HG03378 (cell line): ENCODE measurements around the gene DNM3.

ENCODE experiments used
- ATAC-seq: cut with Tn5 transposase; IDR thresholded peaks from one replicate; pipeline ENCODE4 v1.9.1; 2021; ENCODE audit warnings: mild to moderate bottlenecking, moderate library complexity; ENCODE audit not compliant: unreplicated experiment

Gene DNM3

GRCh38 chr1:171916315-171916771 is 75.0 kb downstream of the DNM3 start:
- ATAC-seq, result no peak

- no peak for ATAC-seq
Observed at GRCh38 chr1:171917331-171917730, 76.0 kb downstream of the DNM3 start.

- ATAC-seq, result no peak
Observed at GRCh38 chr1:171919891-171920887, 78.9 kb downstream of the DNM3 start.

GRCh38 chr1:171922999-171923398 is 81.7 kb downstream of the DNM3 start:
- no peak for ATAC-seq

GRCh38 chr1:171929121-171929520 is 87.8 kb downstream of the DNM3 start:
- no peak for ATAC-seq

GRCh38 chr1:171931752-171932151 is 90.5 kb downstream of the DNM3 start:
- ATAC-seq, result no peak

- ATAC-seq, result no peak
Observed at GRCh38 chr1:171934664-171935063, 93.4 kb downstream of the DNM3 start.

- no peak for ATAC-seq
Observed at GRCh38 chr1:171935086-171935485, 93.8 kb downstream of the DNM3 start.

- ATAC-seq, result no peak
Observed at GRCh38 chr1:171935664-171936063, 94.4 kb downstream of the DNM3 start.

- ATAC-seq, result no peak
Observed at GRCh38 chr1:171937938-171938337, 96.6 kb downstream of the DNM3 start.

- no peak for ATAC-seq
Observed at GRCh38 chr1:171939740-171940139, 98.4 kb downstream of the DNM3 start.

- ATAC-seq, result no peak
Observed at GRCh38 chr1:171940368-171940767, 99.1 kb downstream of the DNM3 start.

GRCh38 chr1:171941920-171942319 is 100.6 kb downstream of the DNM3 start:
- no peak for ATAC-seq

- ATAC-seq, result no peak
Observed at GRCh38 chr1:171943973-171944561, 102.8 kb downstream of the DNM3 start.

- ATAC-seq, result no peak
Observed at GRCh38 chr1:171948511-171948910, 107.2 kb downstream of the DNM3 start.

GRCh38 chr1:171949316-171949715 is 108.0 kb downstream of the DNM3 start:
- ATAC-seq, result no peak

- no peak for ATAC-seq
Observed at GRCh38 chr1:171953835-171954234, 112.5 kb downstream of the DNM3 start.

GRCh38 chr1:171954361-171954760 is 113.1 kb downstream of the DNM3 start:
- no peak for ATAC-seq

- no peak for ATAC-seq
Observed at GRCh38 chr1:171961861-171962260, 120.6 kb downstream of the DNM3 start.

GRCh38 chr1:171963762-171964161 is 122.5 kb downstream of the DNM3 start:
- no peak for ATAC-seq

GRCh38 chr1:171965777-171966176 is 124.5 kb downstream of the DNM3 start:
- ATAC-seq, result no peak
